Brain pericyte (primary cell): ENCODE measurements around the gene SH3RF3.

ENCODE experiments used
- DNase-seq: peaks from one replicate; pipeline ENCODE4 v3.0.0-alpha.2; 2012; ENCODE audit warnings: low read depth, low spot score

Gene SH3RF3

DNA sequence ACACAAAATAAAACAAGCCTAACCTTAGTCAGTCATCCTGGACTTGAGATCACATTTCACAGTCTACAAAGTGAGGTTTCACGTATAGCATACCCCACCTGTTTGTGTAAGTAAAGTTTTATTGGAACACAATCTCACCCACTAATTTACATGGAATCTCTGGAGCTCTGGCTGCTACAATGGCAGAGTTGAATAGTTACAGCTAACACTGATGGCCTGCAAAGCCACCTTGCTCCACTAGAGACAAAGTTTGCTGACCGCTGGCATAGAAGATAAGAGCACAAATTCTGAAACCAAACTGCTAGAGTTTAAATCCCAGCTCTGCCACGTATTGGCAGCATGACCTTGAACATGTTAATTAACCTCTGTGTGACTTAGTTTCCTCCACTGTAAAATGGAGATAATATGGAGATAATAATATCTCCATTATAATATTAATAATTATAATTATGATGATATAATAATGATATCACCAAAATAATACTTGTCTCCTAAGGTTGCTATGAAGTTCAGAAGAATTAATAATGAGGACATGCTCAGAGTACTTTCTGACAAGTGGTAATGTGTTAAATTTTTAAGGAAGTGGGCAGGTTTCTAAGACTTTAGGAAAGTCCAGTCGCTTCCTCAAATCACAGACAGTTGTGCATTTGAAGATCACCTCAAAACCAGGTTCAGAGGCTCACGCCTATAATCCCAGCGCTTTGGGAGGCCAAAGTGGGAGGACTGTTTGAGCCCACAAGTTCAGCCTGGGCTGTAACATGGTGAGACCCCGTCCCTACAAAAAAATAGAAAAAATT is 204.6 kb downstream of the SH3RF3 start:
- no peak for DNase-seq

DNA sequence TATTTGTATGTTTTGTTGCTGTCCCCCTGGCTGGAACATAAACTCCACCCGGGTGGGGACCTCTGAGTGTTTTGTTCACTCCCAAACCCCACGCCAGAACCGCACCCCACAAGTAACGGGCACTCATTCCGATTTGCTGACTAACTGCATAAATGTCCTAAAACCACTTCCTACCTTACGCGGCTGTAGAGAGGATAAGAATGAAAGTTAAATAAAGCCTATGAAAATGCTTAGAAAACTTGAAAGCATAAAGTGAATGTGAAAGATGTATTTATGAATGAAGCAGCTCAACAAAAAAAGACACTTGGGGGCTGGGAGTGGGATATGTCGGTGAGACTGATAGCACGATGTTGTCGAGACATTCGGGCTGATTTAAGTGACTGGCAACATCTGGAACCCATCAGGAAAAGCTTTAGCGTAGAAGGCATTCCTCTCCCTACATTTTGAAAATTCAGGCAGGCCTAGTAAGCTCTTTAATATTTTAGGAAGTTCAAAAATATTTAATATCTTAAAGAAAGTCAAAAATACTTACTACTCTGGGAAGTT is 206.7 kb downstream of the SH3RF3 start:
- no peak for DNase-seq

DNA sequence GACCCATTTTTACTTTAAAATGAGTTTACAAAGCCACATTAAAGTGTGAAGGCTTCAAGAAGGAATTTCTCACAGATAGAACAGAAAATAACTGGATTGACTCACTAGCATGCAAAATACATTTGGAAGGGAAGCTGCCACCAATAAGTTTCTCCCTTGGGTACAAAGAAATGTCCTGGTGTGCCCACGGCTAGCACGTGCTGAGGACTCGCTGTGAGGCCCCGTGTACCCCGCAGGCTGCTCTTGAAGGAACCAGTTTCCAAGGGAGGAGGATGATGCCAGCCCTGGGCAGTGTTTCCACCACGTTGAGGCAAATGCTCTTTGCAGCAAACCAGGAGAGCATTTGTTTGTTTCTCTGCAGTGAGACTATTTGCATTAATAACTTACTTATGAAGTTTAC is 207.3 kb downstream of the SH3RF3 start:
- DNase-seq = no peak

DNA sequence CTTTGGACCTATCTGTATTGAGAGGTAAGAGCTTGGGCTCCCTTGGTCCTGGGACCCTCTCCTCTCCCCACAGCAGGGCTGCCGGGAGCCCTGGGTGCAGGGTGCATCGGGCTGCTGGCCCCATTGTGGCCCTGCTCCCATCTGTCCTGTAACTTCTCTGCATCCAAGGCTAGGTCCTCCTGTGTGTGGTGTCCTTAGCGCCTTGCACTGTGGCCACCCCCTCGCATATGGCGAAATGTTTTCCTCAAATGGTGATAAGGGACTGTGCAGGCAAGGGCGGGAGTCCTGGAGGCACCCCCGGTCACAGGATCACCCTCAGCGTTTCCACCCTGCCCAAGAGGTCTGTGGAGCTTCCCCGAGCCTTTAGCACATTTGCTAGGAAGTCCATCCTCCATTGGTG is 208.2 kb downstream of the SH3RF3 start:
- DNase-seq = no peak

DNA sequence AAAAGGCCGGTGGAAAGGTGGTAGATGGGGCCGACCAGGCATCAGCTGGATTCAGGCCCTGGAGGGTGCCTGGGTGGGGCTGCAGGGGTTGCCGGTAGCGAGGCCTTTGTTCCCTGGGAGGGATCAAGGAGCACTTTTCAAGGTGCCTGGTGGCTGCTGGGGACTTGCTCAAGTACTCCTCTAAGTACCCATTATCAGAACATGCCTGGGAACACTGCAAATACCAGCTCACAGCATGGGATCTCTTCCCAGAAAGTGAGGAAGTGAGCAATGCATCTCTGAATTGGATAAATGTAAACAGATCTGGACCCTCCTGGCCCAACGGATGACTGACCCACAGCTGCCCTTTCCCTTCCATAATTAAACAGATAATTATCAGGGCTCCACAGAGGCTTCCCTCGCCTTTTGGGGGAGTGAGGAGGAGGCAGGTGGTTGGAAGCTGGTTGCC is 210.5 kb downstream of the SH3RF3 start:
- no peak for DNase-seq

DNA sequence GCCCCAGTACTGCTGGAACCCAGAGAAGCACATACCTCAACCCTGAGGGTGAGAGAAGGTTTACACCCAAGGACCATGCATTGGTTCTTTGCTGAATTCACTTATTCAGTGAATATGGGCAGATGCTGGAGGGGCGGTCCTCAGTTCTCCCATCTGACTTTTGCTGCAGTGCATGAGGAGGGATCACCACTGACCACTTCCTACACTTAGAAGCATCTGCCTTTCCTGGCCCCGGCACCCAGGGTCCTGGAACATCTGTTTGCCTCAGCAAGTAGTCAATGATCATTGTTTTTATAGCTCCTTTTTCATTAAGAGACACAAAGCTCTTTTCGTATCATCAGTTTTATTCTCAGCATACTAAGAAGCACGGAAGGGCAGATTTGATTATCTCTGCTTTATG is 211.4 kb downstream of the SH3RF3 start:
- DNase-seq = no peak

DNA sequence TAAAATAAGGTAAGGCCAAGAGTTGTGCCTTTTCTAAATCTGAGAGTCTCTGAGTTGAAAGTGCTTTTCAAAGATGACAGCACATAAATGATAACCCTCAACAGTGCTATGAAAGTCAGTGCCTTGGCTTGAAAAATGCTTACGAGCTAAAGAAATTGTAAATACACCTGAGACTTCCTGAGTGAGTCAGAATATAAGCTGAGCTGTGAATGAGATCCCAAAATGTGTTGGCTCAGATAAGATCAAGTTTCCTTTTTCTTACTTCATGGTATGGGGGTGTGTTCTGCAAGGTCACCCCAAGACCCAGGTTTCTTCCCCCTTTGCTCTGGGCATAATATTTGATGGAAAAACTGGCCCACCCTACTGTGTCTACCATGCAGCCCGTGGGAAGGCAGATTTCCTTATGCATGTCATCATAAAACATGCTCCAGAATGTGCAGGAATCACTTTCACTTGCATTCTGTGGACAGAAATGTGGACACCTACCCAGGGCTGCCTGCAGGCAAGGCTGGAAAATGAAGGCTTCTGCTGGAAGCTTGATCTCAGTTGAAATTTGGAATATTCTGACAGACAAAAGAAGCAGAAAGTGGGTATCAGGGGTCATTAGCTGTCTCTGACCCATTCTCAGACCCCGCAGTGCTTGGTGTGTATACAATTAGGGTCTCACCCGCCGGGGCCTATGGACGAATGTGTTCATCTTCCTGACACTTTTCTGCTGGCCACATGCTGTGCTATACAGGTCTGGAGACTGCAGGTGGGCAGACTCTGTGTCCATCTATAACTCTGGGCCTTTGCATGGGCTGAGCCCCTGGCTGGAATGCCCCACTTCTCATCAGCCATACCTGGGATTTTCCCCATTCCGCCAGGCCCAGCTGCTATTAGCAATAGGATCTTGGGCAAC is 212.6 kb downstream of the SH3RF3 start:
- DNase-seq = no peak

DNA sequence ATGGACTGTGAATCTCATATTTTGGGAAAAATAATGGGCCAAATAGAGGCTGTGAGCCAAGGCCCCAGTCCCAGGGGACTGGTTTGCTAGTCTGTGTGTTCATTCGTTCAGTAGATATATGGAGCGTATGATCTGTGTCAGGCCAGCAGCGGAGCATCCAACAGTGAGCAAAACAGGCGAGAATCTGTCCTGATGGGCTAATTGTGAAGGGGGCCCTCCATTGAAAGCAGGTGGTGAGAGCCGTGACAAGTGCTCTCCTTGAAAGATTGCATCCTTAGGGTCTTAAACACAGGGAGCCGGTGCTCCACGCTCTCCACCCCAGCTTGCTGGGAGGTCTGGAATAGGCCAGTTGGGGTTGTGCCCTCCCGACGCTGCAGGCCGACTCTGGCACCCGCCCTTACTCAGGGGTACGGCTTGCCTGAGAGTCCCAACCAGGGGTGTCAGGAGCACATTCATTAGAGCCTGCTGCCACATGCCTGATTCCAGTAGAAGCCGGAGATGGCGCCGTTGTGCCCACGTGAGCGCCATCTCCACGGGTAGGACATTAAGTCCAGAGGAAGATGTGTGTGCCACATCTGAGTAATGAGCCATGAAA is 213.3 kb downstream of the SH3RF3 start:
- no peak for DNase-seq

DNA sequence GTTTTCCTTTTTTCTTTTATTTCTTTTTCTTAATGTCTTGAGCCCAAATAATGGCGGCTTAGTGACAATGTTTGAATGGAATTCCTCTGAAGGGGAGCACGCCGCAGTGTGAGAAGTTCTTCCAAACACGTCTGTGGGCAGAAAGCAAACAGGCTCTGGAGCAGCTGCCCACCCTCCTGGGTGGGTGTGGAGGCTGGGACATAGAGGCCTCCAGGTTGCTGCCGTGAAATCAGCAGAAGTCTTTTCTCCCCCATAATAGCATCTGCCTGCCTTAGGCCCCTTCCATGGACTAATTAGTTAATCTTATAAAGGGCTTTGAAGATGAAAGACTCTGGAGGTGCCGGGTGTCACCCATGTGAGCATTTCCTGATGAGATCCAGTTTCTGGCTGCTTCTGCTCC is 213.9 kb downstream of the SH3RF3 start:
- no peak for DNase-seq

DNA sequence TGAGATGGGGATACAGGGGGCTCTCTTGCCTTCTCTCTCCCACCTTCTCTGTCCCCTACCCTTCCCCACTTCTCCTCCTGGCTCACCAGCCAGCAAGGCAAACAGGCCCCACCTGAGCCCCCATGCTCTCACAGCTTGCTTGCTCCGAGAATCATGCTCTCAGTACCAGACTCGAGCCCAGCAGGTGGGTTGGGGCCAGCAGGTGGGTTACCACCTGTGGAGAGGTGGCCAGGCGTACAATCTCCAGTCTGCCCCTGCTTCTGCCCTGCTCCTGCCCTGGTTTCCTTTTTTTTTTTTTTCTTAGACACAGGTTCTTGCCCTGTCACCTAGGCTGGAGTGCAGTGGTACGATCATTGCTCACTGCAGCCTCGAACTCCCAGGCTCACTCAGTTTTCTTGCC is 214.5 kb downstream of the SH3RF3 start:
- DNase-seq = no peak

DNA sequence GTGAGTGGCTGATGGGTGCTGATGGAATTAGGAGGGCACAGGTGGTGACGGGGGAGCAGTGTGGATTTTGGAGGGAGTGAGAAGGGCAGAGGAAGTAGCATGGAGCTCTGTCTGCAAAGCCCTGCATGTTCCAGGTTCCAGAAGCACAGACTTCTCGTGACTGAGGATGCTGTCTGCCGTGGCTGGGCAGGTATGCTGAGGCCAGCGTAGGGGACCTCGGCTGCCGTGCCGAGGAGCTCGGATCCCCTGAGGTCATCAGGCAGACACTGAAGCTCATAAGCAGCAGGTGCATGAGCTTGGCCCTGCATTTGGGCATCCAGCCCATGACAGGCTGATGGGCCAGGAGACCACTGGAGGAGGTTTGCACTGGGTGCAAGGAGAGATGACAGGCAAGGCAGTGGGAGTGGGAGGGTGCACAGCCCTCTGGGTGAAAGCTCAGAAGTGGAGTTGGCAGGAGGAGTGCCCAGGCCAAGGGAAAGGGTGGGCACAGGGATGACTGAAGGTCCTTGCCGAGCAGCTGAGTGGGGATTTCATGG is 215.3 kb downstream of the SH3RF3 start:
- no peak for DNase-seq

DNA sequence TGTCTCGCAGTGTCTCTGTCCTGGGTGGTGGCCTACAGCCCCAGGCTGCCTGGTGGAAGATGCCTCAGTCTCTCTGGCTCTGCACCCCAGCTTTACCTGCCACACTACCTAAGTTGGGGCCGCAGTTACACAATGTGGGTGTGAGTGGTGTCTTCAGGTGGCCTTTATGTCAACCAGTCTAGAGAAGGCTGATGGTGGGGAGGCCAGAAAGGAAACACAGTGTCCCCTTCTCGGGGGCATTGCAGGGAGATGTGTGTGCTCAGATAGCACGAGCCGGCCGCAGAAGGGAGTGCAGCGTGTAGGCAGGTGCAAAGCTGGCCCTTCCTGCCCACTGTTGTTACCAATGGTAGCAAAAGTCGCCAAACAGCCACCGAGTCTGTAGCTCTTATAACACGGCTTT is 216.1 kb downstream of the SH3RF3 start:
- no peak for DNase-seq

DNA sequence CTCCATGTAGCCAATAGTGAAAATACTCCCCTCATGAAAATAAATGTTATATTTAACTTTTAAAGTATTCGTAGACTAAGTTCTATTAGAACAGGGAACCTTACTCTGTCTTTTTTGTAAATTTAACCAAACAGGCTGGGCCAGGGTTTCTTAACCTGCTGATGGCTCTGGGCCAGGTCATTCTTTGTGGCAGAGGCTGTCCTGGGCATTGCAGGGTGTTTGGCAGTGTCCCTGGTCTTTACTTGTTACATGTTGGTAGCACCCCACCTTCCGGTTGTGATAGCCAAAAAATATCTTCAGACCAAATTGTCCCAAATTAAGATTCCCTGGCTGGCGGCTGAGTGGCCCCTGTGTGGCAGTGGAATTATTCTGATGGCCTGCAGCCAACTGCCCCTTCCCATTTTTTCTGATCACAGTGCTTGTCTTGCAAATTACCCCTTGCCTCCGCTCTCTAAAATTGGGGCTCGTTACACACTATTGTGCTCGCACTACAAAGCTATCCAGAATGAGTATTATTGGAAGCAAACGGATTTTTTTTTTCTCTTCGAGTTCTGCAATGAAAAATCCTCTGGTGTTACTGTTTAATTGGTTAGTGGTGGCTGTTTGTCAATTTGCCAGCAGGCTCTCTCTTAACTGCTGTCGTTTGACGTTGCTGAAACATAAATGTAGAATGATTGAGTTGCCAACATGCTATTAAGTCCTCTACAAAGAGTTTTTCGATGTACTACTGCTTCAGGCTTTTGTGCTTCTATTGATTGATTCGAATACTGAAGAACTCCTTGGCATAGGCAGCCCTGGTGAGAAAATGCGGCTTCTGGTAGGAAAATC is 216.9 kb downstream of the SH3RF3 start:
- no peak for DNase-seq

DNA sequence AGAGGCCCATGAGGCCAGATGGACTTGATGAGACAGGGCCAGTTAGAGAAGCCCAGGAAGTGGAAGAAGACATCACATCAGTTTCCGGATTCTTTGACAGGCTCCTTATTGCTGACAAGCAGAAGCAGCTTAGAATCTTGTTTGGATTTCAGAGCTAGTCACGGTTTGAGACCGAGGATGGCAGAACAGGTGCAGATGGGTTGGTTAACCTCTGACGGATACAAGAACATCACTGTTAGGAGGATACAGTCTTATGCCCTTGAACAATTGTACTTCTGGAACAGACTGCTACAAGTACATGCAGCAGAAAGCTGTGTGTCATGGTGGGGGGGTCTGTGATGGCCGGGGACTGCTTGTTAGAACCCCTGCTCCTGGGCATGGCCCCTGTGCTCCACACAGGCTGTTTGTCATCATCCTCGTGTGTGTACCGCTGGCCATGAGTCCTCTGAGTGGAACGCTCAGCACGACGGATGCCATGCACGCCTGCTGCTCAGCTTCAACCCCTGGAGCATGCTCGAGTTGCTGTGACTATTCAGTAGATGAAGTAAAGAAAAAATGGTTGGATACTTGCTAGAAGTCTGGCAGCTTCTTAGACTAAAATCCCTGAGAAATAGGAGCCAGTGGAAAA is 217.7 kb downstream of the SH3RF3 start:
- no peak for DNase-seq

DNA sequence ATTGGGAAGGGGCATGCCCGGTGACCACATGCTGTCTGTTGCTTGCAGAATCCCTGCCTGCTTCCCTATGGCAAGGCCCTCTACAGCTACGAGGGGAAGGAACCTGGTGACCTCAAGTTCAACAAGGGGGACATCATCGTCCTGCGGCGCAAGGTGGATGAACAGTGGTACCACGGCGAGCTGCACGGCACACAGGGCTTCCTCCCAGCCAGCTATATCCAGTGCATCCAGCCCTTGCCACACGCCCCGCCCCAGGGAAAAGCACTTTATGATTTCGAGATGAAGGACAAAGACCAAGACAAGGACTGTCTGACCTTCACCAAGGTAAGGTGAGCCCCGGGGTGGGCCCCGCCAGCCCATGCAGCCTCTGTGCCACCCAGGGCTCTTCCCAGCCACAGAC is 218.6 kb downstream of the SH3RF3 start:
- no peak for DNase-seq

DNA sequence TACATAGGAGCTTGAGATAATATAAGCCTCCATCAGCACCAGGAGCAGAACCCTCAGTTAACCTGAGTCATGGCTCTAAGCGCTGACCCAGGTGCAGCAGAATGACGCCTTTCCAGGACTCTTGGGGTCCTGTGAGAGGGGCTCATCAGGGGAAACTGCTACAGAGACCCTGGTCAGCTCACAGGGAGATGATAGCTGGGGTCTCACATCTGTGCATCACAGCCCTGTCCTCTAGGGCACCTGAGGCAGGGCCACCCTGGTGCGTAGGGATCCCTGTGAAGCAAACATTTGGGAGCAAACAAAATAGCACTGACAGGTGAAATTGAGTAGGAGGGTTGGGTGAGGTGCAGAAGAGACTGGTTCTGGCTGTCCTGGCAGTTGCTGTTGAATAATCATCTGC is 219.2 kb downstream of the SH3RF3 start:
- DNase-seq = no peak

DNA sequence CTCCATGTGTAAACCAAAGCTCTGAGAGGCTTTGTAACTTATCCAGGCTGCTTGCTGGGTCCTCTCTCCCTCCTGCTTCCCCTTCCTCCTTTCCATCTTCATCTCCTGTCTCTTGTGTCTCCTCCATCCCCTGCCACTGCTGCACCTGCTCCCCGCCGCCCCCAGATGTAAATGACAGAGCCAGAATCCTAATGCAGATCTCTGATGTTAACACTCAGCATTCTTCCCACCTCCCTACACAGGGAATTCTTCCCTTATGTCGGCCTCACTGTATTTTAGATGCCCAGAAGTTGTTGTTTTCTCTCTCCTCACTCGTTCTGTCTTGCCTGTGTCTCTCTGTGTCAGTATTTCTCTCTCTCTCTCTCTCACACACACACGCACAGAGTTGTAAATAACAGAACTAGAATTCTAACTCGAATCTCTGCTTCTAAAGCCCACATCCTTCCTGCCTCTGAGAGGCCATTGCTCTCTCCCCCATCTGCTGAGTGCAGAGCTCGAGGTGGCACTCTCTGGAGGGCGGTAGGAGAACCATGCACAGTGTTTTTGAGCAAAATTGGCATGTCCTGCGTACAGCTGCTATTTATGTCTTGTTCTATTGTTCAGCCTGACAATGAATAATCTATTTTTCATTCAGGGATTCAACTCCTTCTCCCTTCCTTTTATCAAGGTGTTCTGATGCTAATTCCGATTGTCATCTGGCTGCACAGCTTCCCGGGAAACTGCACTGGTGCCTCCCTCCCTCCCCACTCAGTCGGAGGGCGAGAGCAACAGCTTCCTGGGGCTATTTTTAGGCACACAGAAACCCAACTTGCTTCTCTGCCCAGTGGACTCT is 219.9 kb downstream of the SH3RF3 start:
- no peak for DNase-seq

DNA sequence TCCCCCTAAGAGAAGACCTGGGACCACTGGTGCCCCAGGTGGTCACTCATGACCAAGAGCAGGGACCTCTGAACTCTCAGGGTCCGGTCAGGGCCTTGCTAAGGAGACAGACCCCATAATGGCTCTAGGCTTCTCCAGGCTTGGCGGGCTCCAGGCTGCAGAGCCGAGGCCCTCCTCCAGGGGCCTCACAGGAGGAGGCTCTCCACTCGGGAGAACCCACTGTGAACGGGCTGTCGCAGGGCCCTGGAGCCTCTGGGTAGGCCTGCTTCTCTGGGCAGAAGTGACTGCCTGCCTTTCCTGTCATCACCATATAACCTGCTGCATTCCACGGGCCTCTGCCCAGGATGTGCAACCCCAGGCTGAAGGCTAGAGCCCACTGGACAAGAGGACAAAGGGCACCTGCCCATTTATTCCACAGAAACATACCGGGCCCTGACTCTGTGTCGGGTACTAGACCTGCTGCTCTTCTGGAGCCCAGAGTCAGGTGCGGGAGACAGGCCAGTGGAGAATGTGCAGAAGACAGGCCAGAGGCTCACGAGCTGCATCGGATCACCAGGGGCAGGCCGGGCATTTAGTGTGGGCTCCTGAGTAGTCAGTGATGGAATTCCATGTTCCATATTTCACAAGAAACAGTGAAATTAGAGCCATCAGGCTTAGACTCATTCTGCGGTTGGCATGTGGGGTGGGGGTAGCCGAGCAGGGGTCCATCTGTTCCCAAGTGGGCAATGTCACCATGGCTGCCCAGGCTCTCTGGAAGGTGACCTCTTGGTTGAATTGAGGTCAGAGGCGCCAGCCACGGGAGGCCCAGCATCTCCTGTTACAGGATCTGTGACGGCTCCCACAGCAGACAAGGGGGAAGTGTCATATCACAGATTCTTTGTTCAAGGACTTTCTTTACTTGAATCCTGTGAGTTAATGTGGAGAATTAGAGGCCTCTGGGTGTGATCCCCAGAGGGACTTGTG is 220.8 kb downstream of the SH3RF3 start:
- DNase-seq = no peak
